SK-N-SH treated with all-trans-retinoic acid at 6 μM for 48 hours (cell line): ENCODE results near the gene CCDC63.

Experiments
- ESRRG ChIP-seq: fragments of 250-450 bp; sonication (Bioruptor Pico); IDR thresholded peaks from 2 replicates; pipeline ENCODE4 v1.6.1; 2021; ENCODE audit warnings: mild to moderate bottlenecking
- ISL1 ChIP-seq: fragments of 250-450 bp; sonication (Bioruptor Pico); IDR thresholded peaks from 2 replicates; pipeline ENCODE4 v2.1.2; 2022; ENCODE audit warnings: mild to moderate bottlenecking, moderate library complexity
- PATZ1 ChIP-seq: fragments of 250-450 bp; sonication (Bioruptor Pico); IDR thresholded peaks from 2 replicates; pipeline ENCODE4 v1.8.0; 2020; ENCODE audit warnings: mild to moderate bottlenecking, moderate library complexity, borderline replicate concordance
- RARB ChIP-seq: fragments of 250-450 bp; sonication (Bioruptor Pico); IDR thresholded peaks from 2 replicates; pipeline ENCODE4 v1.8.0; 2021; ENCODE audit warnings: mild to moderate bottlenecking, moderate library complexity
- ZC3H10 ChIP-seq: fragments of 250-450 bp; sonication (Bioruptor Pico); IDR thresholded peaks from 2 replicates; pipeline ENCODE4 v1.5.1; 2021; ENCODE audit warnings: mild to moderate bottlenecking, moderate library complexity
- ZFP30 ChIP-seq: fragments of 450-650 bp; formaldehyde crosslinking; IDR thresholded peaks from 2 replicates; pipeline ENCODE4 v1.5.0; 2022; ENCODE audit warnings: mild to moderate bottlenecking, moderate library complexity
- ZNF70 ChIP-seq: fragments of 450-650 bp; formaldehyde crosslinking; IDR thresholded peaks from 2 replicates; pipeline ENCODE4 v1.5.0; 2020; ENCODE audit warnings: mild to moderate bottlenecking, moderate library complexity

- TF ChIP-seq ZNF70 (CRISPR knock-in tag) (no peak), PATZ1 (no peak), RARB (CRISPR knock-in tag) (no peak), ISL1 (CRISPR knock-in tag) (no peak), ESRRG (no peak), ZFP30 (CRISPR knock-in tag) (no peak), ZC3H10 (CRISPR knock-in tag) (no peak)
Measured at GRCh38 chr12:110807640-110808039, 39.1 kb upstream of the CCDC63 start.
